Lower lobe of right lung (tissue), 2 donors: ENCODE results near the gene PARPBP. TPM values are rescaled to one million over a fixed set of nuclear protein-coding genes. Genes with fewer than 3 reads are reported as not detected.

Source experiments
- ATAC-seq, 2 donors: fragments of 200-7000 bp; cut with Tn5 transposase; one replicate each; pipeline ENCODE4 v1.9.1; 2020 to 2022; ENCODE audit warnings: mild to moderate bottlenecking in 2 of 2, moderate library complexity in 2 of 2
- DNase-seq: peaks from one replicate; pipeline ENCODE4 v3.0.0-alpha.2; 2020
- H3K27ac ChIP-seq: fragments of 200-600 bp; one replicate; pipeline ENCODE4 v1.8.0; 2022
- H3K27me3 ChIP-seq: fragments of 200-600 bp; one replicate; pipeline ENCODE4 v1.8.0; 2022; ENCODE audit warnings: low read depth
- H3K36me3 ChIP-seq: fragments of 200-600 bp; one replicate; pipeline ENCODE4 v1.8.0; 2022; ENCODE audit warnings: mild to moderate bottlenecking
- H3K4me1 ChIP-seq: fragments of 200-600 bp; one replicate; pipeline ENCODE4 v1.8.0; 2022
- H3K4me3 ChIP-seq: fragments of 200-600 bp; one replicate; pipeline ENCODE4 v1.8.0; 2022; ENCODE audit warnings: mild to moderate bottlenecking
- H3K9me3 ChIP-seq: fragments of 200-600 bp; one replicate; pipeline ENCODE4 v1.8.0; 2022
- intact Hi-C: fragments of 100-400 bp; cut with DNase I; formaldehyde crosslinking; loops from one replicate; pipeline ENCODE4 v1.11.0; 2022
- total RNA-seq: library from RNA; stranded (reverse); fragmentation: NEBNext Ultra II Directional; extraction: Animal tissue kit (Norgen Biotek cat#: 25700); gene quantifications from one replicate; pipeline ENCODE4 v1.2.1, GENCODE V29; 2021
- TF ChIP-seq, protein P1 (sequence below): fragments of 200-600 bp; IDR thresholded peaks from one replicate; pipeline ENCODE4 v1.8.0; 2022; ENCODE audit warnings: antibody characterized with exemption, mild to moderate bottlenecking
- donor health status: DM: no; HTN: yes; CAD: no; lungs with severe emphysema.

PARPBP gene
- total RNA-seq, 1 donor from 2014 or later, result 1.7 TPM

DNA sequence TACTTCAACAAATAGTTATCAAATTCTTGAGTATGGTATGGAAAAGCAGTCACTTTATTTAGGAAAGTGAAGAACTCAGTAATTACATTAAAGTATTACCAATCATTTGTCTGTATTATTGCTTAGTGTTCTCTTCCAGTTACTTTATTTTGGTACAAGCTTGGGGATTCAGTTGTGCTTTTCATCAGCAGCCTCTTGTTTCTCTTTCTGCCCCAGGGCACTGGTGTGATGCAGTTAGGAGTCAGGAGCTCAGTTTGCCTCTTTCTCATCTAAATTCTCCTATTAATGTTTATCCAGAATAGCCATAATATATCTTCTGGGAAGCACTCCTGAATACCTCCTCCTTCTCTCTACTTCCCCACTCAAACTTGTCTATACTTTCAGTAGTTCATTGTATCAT lies 52.0 kb downstream of the PARPBP start:
- H3K36me3 ChIP-seq, result no peaks in the 10 kb centered on the region
- H3K4me3 ChIP-seq, result no peak overlapping the region
- H3K27ac ChIP-seq, result no peak overlapping the region
- H3K4me1 ChIP-seq, result no peaks in the 10 kb centered on the region
- ATAC-seq (no peak), DNase-seq (no peak)
- intact Hi-C loops, result no loop called here
- H3K27me3 ChIP-seq, result no peaks in the 10 kb centered on the region
- H3K9me3 ChIP-seq, result no peaks in the 10 kb centered on the region
- TF ChIP-seq, protein P1, sequence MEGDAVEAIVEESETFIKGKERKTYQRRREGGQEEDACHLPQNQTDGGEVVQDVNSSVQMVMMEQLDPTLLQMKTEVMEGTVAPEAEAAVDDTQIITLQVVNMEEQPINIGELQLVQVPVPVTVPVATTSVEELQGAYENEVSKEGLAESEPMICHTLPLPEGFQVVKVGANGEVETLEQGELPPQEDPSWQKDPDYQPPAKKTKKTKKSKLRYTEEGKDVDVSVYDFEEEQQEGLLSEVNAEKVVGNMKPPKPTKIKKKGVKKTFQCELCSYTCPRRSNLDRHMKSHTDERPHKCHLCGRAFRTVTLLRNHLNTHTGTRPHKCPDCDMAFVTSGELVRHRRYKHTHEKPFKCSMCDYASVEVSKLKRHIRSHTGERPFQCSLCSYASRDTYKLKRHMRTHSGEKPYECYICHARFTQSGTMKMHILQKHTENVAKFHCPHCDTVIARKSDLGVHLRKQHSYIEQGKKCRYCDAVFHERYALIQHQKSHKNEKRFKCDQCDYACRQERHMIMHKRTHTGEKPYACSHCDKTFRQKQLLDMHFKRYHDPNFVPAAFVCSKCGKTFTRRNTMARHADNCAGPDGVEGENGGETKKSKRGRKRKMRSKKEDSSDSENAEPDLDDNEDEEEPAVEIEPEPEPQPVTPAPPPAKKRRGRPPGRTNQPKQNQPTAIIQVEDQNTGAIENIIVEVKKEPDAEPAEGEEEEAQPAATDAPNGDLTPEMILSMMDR, result no peak

DNA sequence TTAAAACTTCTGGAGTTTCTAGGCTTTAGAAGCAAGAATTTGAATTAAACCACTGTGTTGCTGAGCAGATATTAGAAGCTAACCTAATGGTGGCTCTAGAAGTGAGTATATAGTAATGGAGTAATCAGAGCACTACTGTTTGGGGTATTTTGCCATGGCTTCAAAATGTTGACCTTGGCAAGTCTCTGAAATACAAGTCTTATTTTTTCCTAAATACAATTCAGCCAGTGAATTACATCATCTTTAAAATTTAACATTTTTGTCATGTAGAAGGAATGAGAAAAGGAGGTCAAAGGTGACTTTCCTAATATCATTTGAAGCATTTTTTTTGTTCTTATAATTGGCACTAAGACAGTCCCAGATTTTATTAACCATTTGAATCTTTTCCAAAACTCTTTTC lies 52.5 kb downstream of the PARPBP start:
- Histone ChIP-seq H3K4me3 (no peak overlapping the region), H3K27ac (no peak overlapping the region), H3K36me3 (no peaks in the 10 kb centered on the region), H3K4me1 (no peaks in the 10 kb centered on the region), H3K9me3 (no peaks in the 10 kb centered on the region), H3K27me3 (no peaks in the 10 kb centered on the region)
- ATAC-seq, result no peak
- TF ChIP-seq, protein P1, result no peak
- DNase-seq, result no peak
- intact Hi-C loops, result no loop called here

DNA sequence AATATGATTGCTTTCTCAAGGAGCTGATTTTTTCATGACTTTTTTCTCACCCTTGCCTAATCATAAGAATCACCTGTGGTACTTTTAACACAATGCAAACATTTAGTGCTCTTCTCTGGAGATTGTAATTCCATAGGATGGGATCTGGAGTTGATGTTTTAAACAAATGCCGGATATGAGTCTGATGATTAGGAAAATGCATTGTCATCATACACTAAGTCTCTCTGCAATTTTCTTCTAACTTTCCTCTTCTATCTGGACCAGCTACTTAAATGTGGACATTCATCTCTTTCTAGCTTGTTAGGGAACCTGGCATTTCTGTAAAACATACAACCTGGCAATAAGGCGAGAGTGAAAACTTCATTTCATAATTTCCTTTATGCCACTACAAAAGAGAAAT lies 54.1 kb downstream of the PARPBP start:
- no peaks in the 10 kb centered on the region for H3K4me1 ChIP-seq
- H3K4me3 ChIP-seq, result no peak overlapping the region
- H3K36me3 ChIP-seq, result no peaks in the 10 kb centered on the region
- ATAC-seq, result no peak
- no peak overlapping the region for H3K27ac ChIP-seq
- intact Hi-C loops, result no loop called here
- no peak for DNase-seq
- TF ChIP-seq, protein P1, result no peak
- H3K9me3 ChIP-seq, result no peaks in the 10 kb centered on the region
- H3K27me3 ChIP-seq, result no peaks in the 10 kb centered on the region

DNA sequence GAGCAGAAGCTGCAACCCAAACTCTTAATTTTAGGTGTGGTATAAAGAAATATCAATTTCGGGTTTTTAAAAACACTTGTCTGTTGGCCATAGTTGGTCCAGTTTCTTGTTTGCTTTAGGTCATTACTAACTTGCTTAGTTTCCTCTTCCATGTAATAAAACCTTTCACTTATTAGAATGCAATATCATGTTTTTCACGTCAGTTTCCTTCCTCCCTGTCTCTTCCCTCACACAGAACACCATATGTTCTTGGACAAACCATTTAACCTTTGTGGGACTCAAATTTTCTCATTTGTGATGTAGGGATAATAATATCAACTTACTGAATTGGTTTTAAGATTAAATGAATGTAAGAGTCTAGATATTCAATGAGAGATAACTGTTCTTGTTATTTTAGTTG lies 54.8 kb downstream of the PARPBP start:
- Histone ChIP-seq H3K4me3 (no peak overlapping the region), H3K4me1 (no peaks in the 10 kb centered on the region), H3K27ac (no peak overlapping the region), H3K9me3 (no peaks in the 10 kb centered on the region), H3K36me3 (no peaks in the 10 kb centered on the region), H3K27me3 (no peaks in the 10 kb centered on the region)
- intact Hi-C loops, result no loop called here
- DNase-seq (no peak), ATAC-seq (no peak)
- TF ChIP-seq, protein P1, result no peak

DNA sequence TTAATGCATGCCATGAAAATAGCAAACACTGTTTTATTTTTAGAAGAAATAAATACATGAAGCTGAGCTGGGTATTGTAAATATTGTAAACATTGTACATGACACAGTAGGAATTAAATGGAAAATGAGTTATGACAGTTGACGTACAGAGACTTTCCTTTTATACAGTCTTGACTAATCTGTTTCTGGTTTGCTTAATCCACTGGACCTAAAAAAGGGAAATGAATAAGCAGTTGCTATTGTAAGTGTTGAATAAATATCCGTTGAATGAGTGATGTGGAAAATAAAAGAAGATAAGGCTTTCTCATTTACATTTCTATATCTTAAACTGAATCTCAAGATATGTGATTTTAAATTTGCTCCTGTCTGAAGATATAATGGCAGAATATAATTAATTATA lies 62.7 kb downstream of the PARPBP start:
- no peaks in the 10 kb centered on the region for H3K36me3 ChIP-seq
- DNase-seq (no peak), ATAC-seq (no peak)
- TF ChIP-seq, protein P1, result no peak
- no peaks in the 10 kb centered on the region for H3K27me3 ChIP-seq
- H3K4me1 ChIP-seq, result no peaks in the 10 kb centered on the region
- intact Hi-C loops, result no loop called here
- no peaks in the 10 kb centered on the region for H3K9me3 ChIP-seq
- no peak overlapping the region for H3K4me3 ChIP-seq
- no peak overlapping the region for H3K27ac ChIP-seq

DNA sequence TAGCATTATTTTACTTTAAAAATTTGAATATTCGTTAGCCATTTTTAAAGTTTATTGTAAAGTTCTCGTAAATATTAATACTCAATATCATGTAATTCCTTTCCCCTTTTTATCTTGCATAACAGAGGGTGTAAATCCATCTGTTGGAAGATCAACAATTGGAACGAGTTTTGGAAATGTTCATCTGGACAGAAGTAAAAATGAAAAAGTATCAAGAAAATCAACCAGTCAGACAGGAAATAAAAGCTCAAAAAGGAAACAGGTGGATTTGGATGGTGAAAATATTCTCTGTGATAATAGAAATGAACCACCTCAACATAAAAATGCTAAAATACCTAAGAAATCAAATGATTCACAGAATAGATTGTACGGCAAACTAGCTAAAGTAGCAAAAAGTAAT lies 75.8 kb downstream of the PARPBP start:
- Histone ChIP-seq H3K27ac (no peak overlapping the region), H3K36me3 (no peaks in the 10 kb centered on the region), H3K4me1 (no peaks in the 10 kb centered on the region), H3K27me3 (no peaks in the 10 kb centered on the region), H3K9me3 (no peaks in the 10 kb centered on the region), H3K4me3 (no peak overlapping the region)
- ATAC-seq (no peak), DNase-seq (no peak)
- intact Hi-C loops, result no loop called here
- TF ChIP-seq, protein P1, result no peak
